HG02970 (cell line): ENCODE measurements around the gene TEX2.

ENCODE experiments used
- ATAC-seq: cut with Tn5 transposase; IDR thresholded peaks from one replicate; pipeline ENCODE4 v1.9.1; 2021; ENCODE audit warnings: mild to moderate bottlenecking, moderate library complexity, moderate number of reproducible peaks; ENCODE audit not compliant: unreplicated experiment, low FRiP score

TEX2 gene

GRCh38 chr17:64149196-64149595 lies 113.9 kb downstream of the TEX2 start:
- ATAC-seq: no peak

- no peak for ATAC-seq
Observed at GRCh38 chr17:64148699-64149098, 114.4 kb downstream of the TEX2 start.

- no peak for ATAC-seq
Observed at GRCh38 chr17:64148017-64148631, 114.9 kb downstream of the TEX2 start.

- ATAC-seq: no peak
Observed at GRCh38 chr17:64147110-64148016, 115.7 kb downstream of the TEX2 start.

- no peak for ATAC-seq
Observed at GRCh38 chr17:64146418-64147109, 116.5 kb downstream of the TEX2 start.

GRCh38 chr17:64145751-64146417 lies 117.2 kb downstream of the TEX2 start:
- peak; percentile 88 for ATAC-seq

- ATAC-seq: peak; percentile 2
Observed at GRCh38 chr17:64145375-64145750, 117.7 kb downstream of the TEX2 start.

GRCh38 chr17:64139542-64139941 lies 123.5 kb downstream of the TEX2 start:
- ATAC-seq: no peak

- ATAC-seq: no peak
Observed at GRCh38 chr17:64138441-64138840, 124.6 kb downstream of the TEX2 start.

GRCh38 chr17:64135000-64135399 lies 128.1 kb downstream of the TEX2 start:
- no peak for ATAC-seq

GRCh38 chr17:64134216-64134970 lies 128.7 kb downstream of the TEX2 start:
- no peak for ATAC-seq

GRCh38 chr17:64133546-64134215 lies 129.4 kb downstream of the TEX2 start:
- ATAC-seq: no peak

GRCh38 chr17:64131606-64132270 lies 131.3 kb downstream of the TEX2 start:
- no peak for ATAC-seq

GRCh38 chr17:64130559-64131001 lies 132.5 kb downstream of the TEX2 start:
- no peak for ATAC-seq

GRCh38 chr17:64129765-64130558 lies 133.1 kb downstream of the TEX2 start, which contains the start of gene ERN1:
Gene ERN1 (minus strand): TSS chr17:64130144. CDS start chr17:64130029, 115 bp downstream.
- peak; percentile 73 for ATAC-seq

GRCh38 chr17:64129515-64129764 lies 133.6 kb downstream of the TEX2 start:
- ATAC-seq: peak; percentile 18

- ATAC-seq: no peak
Observed at GRCh38 chr17:64128787-64129514, 134.1 kb downstream of the TEX2 start.

- ATAC-seq: no peak
Observed at GRCh38 chr17:64126918-64127317, 136.1 kb downstream of the TEX2 start.
